GM12878 (cell line): ENCODE results near the gene MBD5. TPM values are rescaled to one million over a fixed set of nuclear protein-coding genes. Genes with fewer than 3 reads are reported as not detected.

Source experiments
- ATAC-seq: fragments of 200-7000 bp; cut with Tn5 transposase; 3 replicates; pipeline ENCODE4 v1.9.1; 2020; ENCODE audit warnings: mild to moderate bottlenecking, moderate library complexity
- BruUV-seq: library from RNA; stranded (reverse); fragments of 400-500 nt; replicated peaks from 2 replicates; lab custom pipeline; 2021; lab: Mats Ljungman, UMichigan
- CTCF ChIA-PET: fragments of 300-600 bp; sonication (Branson Sonifier 250); formaldehyde crosslinking; extraction: SDS; loops from one replicate; lab custom pipeline; 2021; ENCODE audit warnings: inconsistent platforms; lab: Yijun Ruan, JAX
- POLR2A ChIA-PET: fragments of 350-600 bp; formaldehyde crosslinking; extraction: SDS; loops from one replicate; lab custom pipeline; 2021; ENCODE audit warnings: inconsistent platforms; lab: Charles Lee
- RAD21 ChIA-PET: fragments of 300-600 bp; sonication (Branson Sonifier 250); formaldehyde crosslinking; loops from one replicate; lab custom pipeline; 2023; ENCODE audit warnings: antibody characterized with exemption; ENCODE audit not compliant: unreplicated experiment; lab: Charles Lee
- SMC1A ChIA-PET: fragments of 300-600 bp; sonication (Branson Sonifier 250); formaldehyde crosslinking; loops from one replicate; lab custom pipeline; 2023; ENCODE audit not compliant: unreplicated experiment, uncharacterized antibody; lab: Charles Lee
- DNase-seq: peaks from one replicate; pipeline ENCODE4 v3.0.0-alpha.2; 2011; ENCODE audit warnings: low read depth, low spot score
- FAIRE-seq: peaks from 3 replicates; lab custom pipeline; 2011; peaks lifted over from hg19 to GRCh38; lab: Jason Lieb, UNC
- H2AFZ ChIP-seq: 2 replicates; pipeline ENCODE4 v1.6.0; 2011; ENCODE audit warnings: low read depth, low read length, control low read depth; ENCODE audit not compliant: control insufficient read depth
- H3K27ac ChIP-seq: 2 replicates; pipeline ENCODE4 v1.5.1; 2011; ENCODE audit warnings: control low read depth; ENCODE audit not compliant: control insufficient read depth, insufficient read depth
- H3K27me3 ChIP-seq, 2 experiments: replicated peaks in 1 of 2; 2 replicates each; pipeline versions ENCODE4 v1.6.0 to v1.6.1; 2011; ENCODE audit warnings: low read length in 1 of 2; ENCODE audit not compliant: control insufficient read depth in 2 of 2, insufficient read depth in 2 of 2
- H3K36me3 ChIP-seq, 2 experiments: 2 replicates each; pipeline ENCODE4 v1.5.1; 2011; ENCODE audit warnings: low read length in 1 of 2; ENCODE audit not compliant: control insufficient read depth in 2 of 2, insufficient read depth in 2 of 2
- H3K4me1 ChIP-seq: 2 replicates; pipeline ENCODE4 v1.6.1; 2011; ENCODE audit warnings: mild to moderate bottlenecking, low read length, moderate library complexity, mixed read lengths; ENCODE audit not compliant: control insufficient read depth, insufficient read depth
- H3K4me2 ChIP-seq: 2 replicates; pipeline ENCODE4 v1.6.0; 2011; ENCODE audit warnings: control low read depth; ENCODE audit not compliant: control insufficient read depth, insufficient read depth
- H3K4me3 ChIP-seq: fragments of 200-600 bp; sonication (generic); 2 replicates; pipeline ENCODE4 v1.5.1; 2016
- H3K79me2 ChIP-seq: 2 replicates; pipeline ENCODE4 v1.6.0; 2011; ENCODE audit warnings: low read length; ENCODE audit not compliant: control insufficient read depth, insufficient read depth
- H3K9ac ChIP-seq: 2 replicates; pipeline ENCODE4 v1.8.0; 2011; ENCODE audit warnings: low read length, control low read depth, mixed read lengths; ENCODE audit not compliant: control insufficient read depth, insufficient read depth
- H3K9me3 ChIP-seq: replicated peaks from 3 replicates; pipeline ENCODE4 v1.5.1; 2011; ENCODE audit warnings: mild to moderate bottlenecking, low read length; ENCODE audit not compliant: control insufficient read depth, insufficient read depth
- H4K20me1 ChIP-seq: 2 replicates; pipeline ENCODE4 v1.6.0; 2011; ENCODE audit not compliant: control insufficient read depth, insufficient read depth
- CBX3 ChIP-seq: fragments of 200-600 bp; sonication (generic); IDR thresholded peaks from 2 replicates; pipeline ENCODE4 v1.6.1; 2016; ENCODE audit warnings: low read depth, borderline replicate concordance
- CHD1 ChIP-seq: IDR thresholded peaks from 2 replicates; pipeline ENCODE4 v1.6.1; 2012; ENCODE audit warnings: low read depth, low read length, improper control_type of control experiment
- CHD2 ChIP-seq: IDR thresholded peaks from 2 replicates; pipeline ENCODE4 v1.6.1; 2011; ENCODE audit warnings: low read depth, low read length, improper control_type of control experiment, borderline replicate concordance
- EGR1 ChIP-seq, 2 experiments: IDR thresholded peaks; 1 replicate in 1 of 2; 2 replicates in 1 of 2; pipeline ENCODE4 v1.6.1; 2011 to 2012; ENCODE audit warnings: low read depth in 2 of 2, low read length in 2 of 2, borderline replicate concordance in 1 of 2, mild to moderate bottlenecking in 1 of 2, moderate library complexity in 1 of 2
- FOS ChIP-seq: IDR thresholded peaks from 3 replicates; pipeline ENCODE4 v1.6.1; 2011; ENCODE audit warnings: borderline replicate concordance; ENCODE audit not compliant: insufficient read length; ENCODE audit errors: extremely low read depth
- FOXM1 ChIP-seq: IDR thresholded peaks from 2 replicates; pipeline ENCODE4 v1.6.1; 2012; ENCODE audit warnings: low read depth, mild to moderate bottlenecking, inconsistent platforms, low read length, moderate library complexity
- JUND ChIP-seq: IDR thresholded peaks from 2 replicates; pipeline ENCODE4 v1.6.1; 2012; ENCODE audit warnings: low read depth, mild to moderate bottlenecking, low read length, improper control_type of control experiment, moderate library complexity
- KDM1A ChIP-seq: fragments of 200-600 bp; sonication (generic); IDR thresholded peaks from 2 replicates; pipeline ENCODE4 v1.6.1; 2016; ENCODE audit warnings: borderline replicate concordance
- LARP7 ChIP-seq: fragments of 450-650 bp; IDR thresholded peaks from 2 replicates; pipeline ENCODE4 v1.6.1; 2017; ENCODE audit warnings: mild to moderate bottlenecking
- MXI1 ChIP-seq: fragments of 150-350 bp; IDR thresholded peaks from 2 replicates; pipeline ENCODE4 v1.6.1; 2011; ENCODE audit warnings: low read depth, mild to moderate bottlenecking, inconsistent platforms, low read length, improper control_type of control experiment
- NBN ChIP-seq: fragments of 450-650 bp; IDR thresholded peaks from 2 replicates; pipeline ENCODE4 v1.6.1; 2016
- NFIC ChIP-seq: IDR thresholded peaks from 2 replicates; pipeline ENCODE4 v1.6.1; 2012; ENCODE audit warnings: low read depth, mild to moderate bottlenecking, inconsistent platforms, low read length, moderate library complexity
- PAX8 ChIP-seq: fragments of 450-650 bp; IDR thresholded peaks from 2 replicates; pipeline ENCODE4 v1.6.1; 2017; ENCODE audit warnings: mild to moderate bottlenecking, moderate library complexity
- PBX3 ChIP-seq: IDR thresholded peaks from 2 replicates; pipeline ENCODE4 v1.6.1; 2011; ENCODE audit warnings: mild to moderate bottlenecking, low read depth, low read length, moderate library complexity; ENCODE audit not compliant: insufficient replicate concordance
- POLR2AphosphoS5 ChIP-seq: IDR thresholded peaks from 2 replicates; pipeline ENCODE4 v1.6.1; 2011; ENCODE audit warnings: mild to moderate bottlenecking, low read length, inconsistent platforms
- SPI1 ChIP-seq: IDR thresholded peaks from 2 replicates; pipeline ENCODE4 v1.6.1; 2011; ENCODE audit warnings: low read depth, mild to moderate bottlenecking, low read length, moderate library complexity, borderline replicate concordance; ENCODE audit not compliant: insufficient read depth
- STAT3 ChIP-seq: IDR thresholded peaks from 2 replicates; pipeline ENCODE4 v1.6.1; 2011; ENCODE audit warnings: low read depth, low read length, improper control_type of control experiment
- TCF3 ChIP-seq: IDR thresholded peaks from 2 replicates; pipeline ENCODE4 v1.6.1; 2012; ENCODE audit warnings: low read depth, mild to moderate bottlenecking, low read length, borderline replicate concordance; ENCODE audit not compliant: insufficient read depth
- YY1 ChIP-seq: IDR thresholded peaks from 2 replicates; pipeline ENCODE4 v1.6.1; 2011; ENCODE audit warnings: low read depth, mild to moderate bottlenecking, low read length
- ZNF217 ChIP-seq: fragments of 450-650 bp; IDR thresholded peaks from 2 replicates; pipeline ENCODE4 v1.6.1; 2017; ENCODE audit warnings: antibody characterized with exemption, mild to moderate bottlenecking
- ZZZ3 ChIP-seq: IDR thresholded peaks from 2 replicates; pipeline ENCODE4 v1.6.1; 2011; ENCODE audit warnings: low read depth; ENCODE audit not compliant: control insufficient read depth, insufficient read length
- WGBS: methylation state at CpG from one replicate; pipeline ENCODE4 v1.1.6; 2016; ENCODE audit warnings: low lambda C conversion rate; ENCODE audit not compliant: insufficient replicate concordance, insufficient coverage; ENCODE audit errors: missing lambda C conversion rate; 5-methylcytosine and 5-hydroxymethylcytosine counted together
- in situ Hi-C: fragments of 300-500 bp; cut with MboI; formaldehyde crosslinking; loops from 9 replicates; pipeline ENCODE4 v1.14.3; 2018; ENCODE audit warnings: mixed read lengths
- intact Hi-C: fragments of 100-400 bp; cut with micrococcal nuclease; formaldehyde crosslinking; loops from one replicate; pipeline ENCODE4 v1.14.2; 2022; ENCODE audit not compliant: unreplicated experiment
- polyA plus RNA-seq, 11 experiments: library from polyadenylated mRNA; depleted of rRNA in 4 of 11; unstranded in 6 of 11; stranded (reverse) in 5 of 11; fragments of >200 nt; fragmentation: Nextera tagmentation in 4 of 11; fragmentation: Illumina TruSeq in 1 of 11; extraction: Ambion mirVana in 4 of 11; extraction: Trizol in 1 of 11; gene quantifications; 1 replicate in 1 of 11; 2 replicates in 10 of 11; pipeline versions ENCODE4 v1.2.1 to v1.2.3, GENCODE V29; 2011 to 2016; ENCODE audit warnings: inconsistent platforms in 2 of 11, missing spikeins in 2 of 11, low read depth in 1 of 11
- total RNA-seq, 4 experiments: library from RNA; depleted of rRNA in 3 of 4; stranded (reverse); fragments of >200 nt in 3 of 4; fragmentation: Illumina TruSeq in 1 of 4; extraction: Trizol in 1 of 4; gene quantifications; 2 replicates each; pipeline versions ENCODE4 v1.2.1 to v1.2.3, GENCODE V29; 2013 to 2021
- TF ChIP-seq, protein P1 (sequence below): IDR thresholded peaks from 2 replicates; pipeline ENCODE4 v1.6.1; 2012; ENCODE audit warnings: low read depth, low read length, improper control_type of control experiment

The MBD5 gene
- total and polyA plus RNA-seq, 10 of the 15 experiments (the other 5 are each of a cell fraction or from before 2014, with no cell fraction given): 7.4 to 58.0 (median 21.2) TPM

DNA sequence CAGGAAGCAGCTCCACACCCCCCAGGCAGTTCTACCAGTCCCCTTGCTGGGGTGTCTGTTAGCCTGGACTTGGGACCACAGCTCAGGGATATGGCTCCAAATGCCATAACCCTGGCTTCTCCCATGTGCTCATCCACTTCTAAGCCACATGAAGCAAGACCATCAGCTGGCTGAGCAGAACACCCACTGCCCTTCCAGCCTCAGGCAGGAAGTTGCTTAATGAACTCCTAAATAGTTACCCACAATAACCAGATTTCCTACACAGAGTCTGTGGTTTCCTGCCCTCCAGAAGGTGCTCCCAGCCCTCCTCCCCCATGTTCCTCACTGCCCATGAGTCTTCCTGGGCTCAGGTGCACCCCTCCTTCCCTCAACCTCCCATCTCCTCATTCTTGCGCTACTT is 525.4 kb downstream of the MBD5 start (continued):
- TF ChIP-seq CBX3: no peak
- no peak for TF ChIP-seq CHD2
- TF ChIP-seq FOXM1: no peak

DNA sequence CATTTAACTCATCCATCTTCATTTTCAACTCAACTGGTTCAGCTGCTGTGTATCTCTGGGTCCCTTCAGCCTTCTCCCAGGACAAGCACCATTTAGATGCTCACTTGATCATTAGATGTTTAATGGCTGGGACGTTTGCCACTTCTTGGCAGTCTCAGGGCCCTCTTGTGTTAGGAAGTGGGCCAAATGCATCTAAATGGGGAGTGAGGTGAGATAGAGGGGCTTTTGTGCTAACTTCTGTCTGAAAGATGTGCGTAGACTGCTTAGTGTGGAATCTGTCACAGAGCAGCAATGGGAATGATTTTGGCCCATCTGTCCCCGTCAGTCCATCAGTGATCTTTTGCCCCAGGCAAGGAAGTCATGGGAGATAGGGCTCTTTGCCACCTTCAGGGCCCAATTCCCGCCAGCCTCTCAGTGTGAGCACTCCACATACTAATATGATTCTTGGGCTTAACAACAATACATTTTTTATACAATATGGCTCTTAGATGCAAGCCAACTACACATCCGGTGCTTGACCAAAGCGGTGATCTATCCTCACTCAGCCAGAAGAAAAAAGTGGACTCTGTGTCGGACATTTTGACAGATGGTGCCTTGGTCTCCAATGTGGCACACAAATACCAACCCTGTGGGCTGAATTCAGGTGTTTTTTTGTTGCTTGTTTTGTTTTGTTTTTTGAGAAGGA is 528.0 kb downstream of the MBD5 start:
- WGBS: 54% methylated on average over 7 of the region's 7 CpGs
- Histone ChIP-seq H4K20me1 (no peaks in the 10 kb centered on the region), H3K79me2 (no peaks in the 10 kb centered on the region), H3K4me3 (no peak overlapping the region), H3K9me3 (no peaks in the 10 kb centered on the region), H2AFZ (no peak overlapping the region), H3K36me3 (no peaks in the 10 kb centered on the region), H3K4me1 (peaks cover 4% of the 10 kb centered on the region), H3K27ac (no peak overlapping the region), H3K27me3 (no peaks in the 10 kb centered on the region), H3K9ac (no peak overlapping the region), H3K4me2 (no peak overlapping the region)
- TF ChIP-seq YY1 (no peak), EGR1 (IDR thresholded peaks at IDR 0.05; ENCODE audit: borderline replicate concordance in 1 of 2, low read depth in 2 of 2, low read length in 2 of 2) (no peak), FOS (no peak), PAX8 (no peak), NBN (no peak), ZNF217 (no peak), POLR2AphosphoS5 (no peak), STAT3 (no peak), LARP7 (no peak), NFIC (no peak), PBX3 (no peak), CHD1 (no peak), KDM1A (no peak), ZZZ3 (no peak), SPI1 (no peak), JUND (no peak), TCF3 (no peak), MXI1 (no peak)
- TF ChIP-seq, protein P1, sequence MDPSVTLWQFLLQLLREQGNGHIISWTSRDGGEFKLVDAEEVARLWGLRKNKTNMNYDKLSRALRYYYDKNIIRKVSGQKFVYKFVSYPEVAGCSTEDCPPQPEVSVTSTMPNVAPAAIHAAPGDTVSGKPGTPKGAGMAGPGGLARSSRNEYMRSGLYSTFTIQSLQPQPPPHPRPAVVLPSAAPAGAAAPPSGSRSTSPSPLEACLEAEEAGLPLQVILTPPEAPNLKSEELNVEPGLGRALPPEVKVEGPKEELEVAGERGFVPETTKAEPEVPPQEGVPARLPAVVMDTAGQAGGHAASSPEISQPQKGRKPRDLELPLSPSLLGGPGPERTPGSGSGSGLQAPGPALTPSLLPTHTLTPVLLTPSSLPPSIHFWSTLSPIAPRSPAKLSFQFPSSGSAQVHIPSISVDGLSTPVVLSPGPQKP: no peak
- ChIA-PET RAD21 (no interaction called here), CTCF (no interaction called here), POLR2A (no interaction called here), SMC1A (no interaction called here)
- no peak for ATAC-seq
- in situ Hi-C loops (no loop called here), intact Hi-C loops (no loop called here)
- DNase-seq: no peak
- no peak for FAIRE-seq
- no TSS peak for BruUV-seq
